Activated T-cell treated with anti-CD3 and anti-CD28 coated beads for 48 hours (primary cell): ENCODE measurements around the gene AKR1C2.
"Not testable (repeated sequence)": the region's sequence is repeated elsewhere in the genome, so short reads cannot be mapped to it uniquely, and the experiment has no call there.

Source experiments
- DNase-seq: peaks from one replicate; pipeline ENCODE4 v3.0.0-alpha.2; 2020; ENCODE audit warnings: low read depth

Gene AKR1C2

GRCh38 chr10:4956955-4957645 lies 46.6 kb downstream of the AKR1C2 start:
- DNase-seq, result not testable (repeated sequence)

- DNase-seq, result not testable (repeated sequence)
Measured at GRCh38 chr10:4956088-4956487, 47.6 kb downstream of the AKR1C2 start.

GRCh38 chr10:4953405-4953804 lies 50.3 kb downstream of the AKR1C2 start:
- no peak for DNase-seq

- not testable (repeated sequence) for DNase-seq
Measured at GRCh38 chr10:4951512-4952162, 52.0 kb downstream of the AKR1C2 start.

GRCh38 chr10:4947635-4948596 lies 55.7 kb downstream of the AKR1C2 start:
- DNase-seq, result no peak

DNA sequence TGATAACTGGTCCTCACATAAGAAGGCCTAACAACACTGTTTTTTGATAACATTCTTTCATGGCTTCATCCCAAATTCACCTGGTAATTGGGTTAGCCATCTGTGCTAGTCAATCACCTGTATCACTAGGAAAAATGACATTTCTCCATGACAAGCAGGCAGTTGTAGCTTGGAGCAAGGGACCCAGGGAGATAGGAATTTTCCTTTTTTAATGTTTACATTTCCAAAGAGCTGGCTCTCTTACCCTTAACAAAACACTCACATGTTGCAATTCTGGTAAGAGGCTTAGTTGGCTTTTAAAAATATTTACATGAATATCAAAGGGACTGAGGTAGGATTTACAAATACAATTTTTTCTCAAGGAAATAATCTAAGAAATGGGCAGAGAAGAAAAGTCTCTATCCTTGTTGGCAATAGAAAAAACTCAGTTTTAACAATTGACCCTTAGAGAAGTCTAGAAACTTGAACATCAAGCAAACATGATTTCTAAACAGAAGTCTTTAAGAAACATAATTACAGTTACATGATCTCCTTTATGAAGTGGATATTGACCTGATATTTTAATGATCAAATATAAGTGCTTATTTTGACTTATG lies 56.5 kb downstream of the AKR1C2 start:
- DNase-seq, result no peak

DNA sequence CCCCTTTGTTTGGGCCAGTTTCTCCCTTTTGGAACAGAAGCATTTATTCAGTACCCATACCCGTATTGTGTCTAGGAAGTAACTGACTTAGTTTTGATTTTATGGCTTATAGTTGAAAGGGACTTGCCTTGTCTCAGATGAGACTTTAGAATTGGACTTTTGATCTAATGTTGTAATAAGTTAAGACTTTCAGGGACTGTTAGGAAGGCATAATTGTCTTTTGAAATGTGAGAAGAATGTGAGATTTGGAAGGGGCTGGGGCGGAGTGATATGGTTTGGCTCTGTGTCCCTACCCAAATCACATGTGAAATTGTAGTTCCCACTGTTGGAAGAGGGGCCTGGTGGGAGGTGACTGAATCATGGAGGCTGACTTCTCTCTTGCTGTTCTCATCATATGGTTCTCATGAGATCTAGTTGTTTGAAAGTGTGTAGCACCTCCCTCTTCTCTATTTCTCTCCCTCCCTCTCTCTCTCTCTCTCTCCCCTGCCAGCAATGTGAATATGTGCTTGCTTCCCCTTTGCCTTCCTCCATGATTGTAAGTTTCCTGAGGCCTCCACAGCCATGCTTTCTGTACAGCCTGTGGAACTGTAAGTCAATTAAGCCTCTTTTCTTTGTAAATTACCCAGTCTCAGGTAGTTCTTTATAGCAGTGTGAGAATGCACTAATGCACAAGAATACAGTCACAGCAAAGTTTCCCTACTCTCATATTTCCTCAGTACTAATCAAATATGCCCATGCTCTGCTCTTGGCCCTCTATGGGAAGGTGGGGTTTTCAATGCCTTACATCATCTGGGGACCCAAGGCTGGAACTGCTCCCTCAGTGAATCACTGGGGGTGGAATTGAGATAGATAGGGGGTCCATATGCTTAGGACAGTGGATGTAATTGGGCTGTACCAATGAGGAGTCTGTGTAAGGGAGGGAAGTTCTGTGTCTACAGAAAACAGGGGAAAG lies 57.6 kb downstream of the AKR1C2 start:
- DNase-seq, result no peak

GRCh38 chr10:4944841-4945240 lies 58.8 kb downstream of the AKR1C2 start:
- no peak for DNase-seq

DNA sequence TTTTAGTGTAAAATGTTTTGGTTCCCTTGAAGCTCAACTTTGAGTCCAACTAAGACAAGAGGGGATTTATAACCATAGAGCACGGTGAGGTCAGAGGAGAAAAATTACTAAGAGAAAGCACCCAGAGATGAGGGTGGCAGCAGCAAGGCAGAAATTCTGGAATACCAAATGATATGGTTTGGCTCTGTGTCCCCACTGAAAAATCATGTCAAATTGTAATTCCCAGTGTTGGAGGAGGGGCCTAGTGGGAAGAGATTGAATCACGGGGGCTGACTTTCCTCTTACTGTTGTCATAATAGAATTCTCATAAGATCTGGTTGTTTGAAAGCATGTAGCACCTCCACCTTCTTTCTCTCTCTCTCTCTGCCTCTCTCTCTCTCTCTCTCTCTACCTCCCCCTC lies 59.8 kb downstream of the AKR1C2 start:
- DNase-seq, result no peak

DNA sequence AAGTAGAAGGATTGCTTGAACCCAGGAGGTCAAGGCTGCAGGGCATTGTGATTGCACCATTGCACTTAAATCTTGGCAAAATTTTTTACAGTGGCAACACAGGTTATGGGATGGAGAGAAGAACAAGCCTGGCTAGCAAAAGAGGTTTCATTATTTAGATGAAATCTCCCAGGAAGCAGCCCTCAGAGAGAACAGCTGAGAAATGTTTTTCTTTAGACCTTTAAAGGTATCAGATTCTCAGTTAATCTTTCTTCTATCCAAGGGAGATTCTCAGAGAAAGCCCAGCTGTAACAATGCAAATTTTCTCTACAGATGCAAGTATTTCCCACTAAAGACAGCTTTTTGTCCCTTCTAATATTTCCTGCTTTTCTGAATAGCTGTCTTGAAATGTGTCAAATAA lies 60.2 kb downstream of the AKR1C2 start:
- not testable (repeated sequence) for DNase-seq

GRCh38 chr10:4942931-4943330 lies 60.7 kb downstream of the AKR1C2 start:
- not testable (repeated sequence) for DNase-seq

DNA sequence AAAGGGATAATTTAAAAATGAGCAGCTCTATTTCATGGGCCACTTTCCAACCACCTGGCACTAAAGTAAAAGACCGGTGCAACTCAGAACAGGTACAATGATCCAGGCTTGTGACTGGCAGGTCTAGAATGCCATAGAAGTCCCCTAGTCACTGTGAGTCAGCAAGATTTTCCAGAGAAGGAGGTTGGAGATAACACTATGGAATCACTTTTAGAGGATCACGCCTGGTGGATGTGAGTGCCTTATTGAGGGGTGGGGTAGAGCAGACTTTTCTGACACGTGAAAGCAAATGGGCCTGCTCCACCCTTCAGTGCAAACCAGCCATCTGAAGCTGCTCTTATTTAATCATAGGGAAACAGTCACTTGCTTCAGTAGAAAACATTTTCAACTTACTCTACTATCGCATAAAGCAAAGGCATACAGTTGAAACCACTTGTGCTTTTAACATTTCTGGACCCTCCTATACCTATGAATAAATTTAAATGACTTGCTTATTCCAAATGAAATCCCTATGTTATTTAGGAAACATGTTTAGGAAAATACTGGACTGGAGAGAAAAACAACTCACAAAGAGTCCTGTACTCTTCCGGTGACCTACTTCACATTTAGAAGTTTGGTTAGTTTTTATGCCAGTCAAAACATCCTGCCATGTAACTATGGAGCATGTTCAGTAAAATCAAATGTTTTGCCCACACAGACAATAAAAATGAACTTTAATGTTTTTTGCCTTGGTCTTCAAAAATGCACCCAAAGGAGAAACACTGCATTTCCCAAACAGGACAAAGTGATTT lies 61.9 kb downstream of the AKR1C2 start:
- no peak for DNase-seq

DNA sequence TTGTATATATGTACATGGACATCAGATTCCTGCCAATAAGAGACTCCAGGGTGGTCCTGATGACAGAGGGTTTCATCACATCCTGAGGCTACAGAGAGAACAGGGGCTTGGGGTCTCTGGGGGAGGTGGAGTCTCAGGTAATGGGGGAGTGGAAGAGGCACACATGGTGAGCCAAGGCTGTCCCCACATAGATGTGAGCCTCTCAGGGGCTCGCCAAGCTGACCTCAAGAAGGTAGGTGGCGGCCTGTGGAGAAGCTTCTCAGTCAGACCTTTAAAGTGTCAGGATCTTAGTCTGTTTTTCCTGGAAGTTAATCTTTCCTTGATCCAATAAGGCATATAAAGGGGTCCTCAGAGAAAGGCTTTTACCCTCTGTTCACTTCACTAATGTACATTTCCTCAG lies 62.7 kb downstream of the AKR1C2 start:
- DNase-seq, result not testable (repeated sequence)

GRCh38 chr10:4940073-4940428 lies 63.6 kb downstream of the AKR1C2 start:
- DNase-seq, result not testable (repeated sequence)

- DNase-seq, result no peak
Measured at GRCh38 chr10:4939224-4940072, 64.2 kb downstream of the AKR1C2 start.
